Caco-2 (cell line): ENCODE data around the gene RPUSD3. TPM values are rescaled to one million over a fixed set of nuclear protein-coding genes. Genes with fewer than 3 reads are reported as not detected.
"Not testable (repeated sequence)": the region's sequence is repeated elsewhere in the genome, so short reads cannot be mapped to it uniquely, and the experiment has no call there.

ENCODE experiments used
- BruUV-seq: library from RNA; stranded (reverse); fragments of 400-500 nt; replicated peaks from 2 replicates; lab custom pipeline; 2021; lab: Mats Ljungman, UMichigan
- CTCF ChIA-PET: fragments of 300-600 bp; sonication (Branson Sonifier 250); formaldehyde crosslinking; loops from one replicate; lab custom pipeline; 2022; ENCODE audit warnings: antibody characterized with exemption; lab: Charles Lee
- POLR2A ChIA-PET: fragments of 300-600 bp; sonication (Branson Sonifier 250); formaldehyde crosslinking; loops from one replicate; lab custom pipeline; 2022; ENCODE audit warnings: antibody characterized with exemption; lab: Charles Lee
- DNase-seq, 2 experiments: peaks; one replicate each; pipeline versions ENCODE4 v3.0.0 to v3.0.0-alpha.2; 2020 to 2022
- H3K27me3 ChIP-seq: replicated peaks from 2 replicates; pipeline ENCODE4 v1.6.0; 2011; ENCODE audit warnings: low read length; ENCODE audit not compliant: control insufficient read depth, insufficient read depth
- H3K36me3 ChIP-seq: 2 replicates; pipeline ENCODE4 v1.5.1; 2011; ENCODE audit warnings: low read length; ENCODE audit not compliant: control insufficient read depth, insufficient read depth
- H3K4me1 ChIP-seq: fragments of 250-450 bp; sonication (Bioruptor Pico); 2 replicates; pipeline ENCODE4 v1.5.1; 2020; ENCODE audit warnings: mild to moderate bottlenecking
- H3K4me3 ChIP-seq: 2 replicates; pipeline ENCODE4 v1.5.1; 2011; ENCODE audit warnings: low read depth, mild to moderate bottlenecking, control low read depth, low read length
- H3K9me3 ChIP-seq: fragments of 250-450 bp; sonication (Bioruptor Pico); 2 replicates; pipeline ENCODE4 v1.5.1; 2020; ENCODE audit warnings: mild to moderate bottlenecking, moderate library complexity
- H3K27ac Mint-ChIP-seq: one replicate; pipeline ENCODE4 v1.8.0; 2022; ENCODE audit warnings: mixed read lengths; ENCODE audit not compliant: unreplicated experiment
- H3K27me3 Mint-ChIP-seq: one replicate; pipeline ENCODE4 v1.8.0; 2022; ENCODE audit warnings: mixed read lengths; ENCODE audit not compliant: insufficient read depth, unreplicated experiment
- H3K36me3 Mint-ChIP-seq: one replicate; pipeline ENCODE4 v1.8.0; 2022; ENCODE audit warnings: mild to moderate bottlenecking, mixed read lengths; ENCODE audit not compliant: insufficient read depth, unreplicated experiment
- H3K4me1 Mint-ChIP-seq: one replicate; pipeline ENCODE4 v1.8.0; 2022; ENCODE audit warnings: low read depth, mixed read lengths; ENCODE audit not compliant: unreplicated experiment
- H3K4me3 Mint-ChIP-seq: one replicate; pipeline ENCODE4 v1.8.0; 2022; ENCODE audit warnings: mild to moderate bottlenecking, moderate library complexity, mixed read lengths; ENCODE audit not compliant: unreplicated experiment
- H3K9me3 Mint-ChIP-seq: one replicate; pipeline ENCODE4 v1.8.0; 2022; ENCODE audit warnings: mixed read lengths; ENCODE audit not compliant: unreplicated experiment
- intact Hi-C: fragments of 100-400 bp; cut with micrococcal nuclease; formaldehyde crosslinking; loops from one replicate; pipeline ENCODE4 v1.10.0; 2022; ENCODE audit not compliant: unreplicated experiment
- total RNA-seq: library from RNA; stranded (reverse); gene quantifications from 2 replicates; pipeline ENCODE4 v1.2.3, GENCODE V29; 2022
- TF ChIP-seq, protein P1 (sequence below), 2 experiments: fragments of 200-600 bp in 1 of 2; IDR thresholded peaks; 1 replicate in 1 of 2; 2 replicates in 1 of 2; pipeline versions ENCODE4 v1.5.1 to v1.8.0; 2011 to 2022; ENCODE audit warnings: antibody characterized with exemption in 1 of 2, control low read depth in 1 of 2, inconsistent platforms in 1 of 2, low read depth in 1 of 2, low read length in 1 of 2, mild to moderate bottlenecking in 1 of 2, moderate library complexity in 1 of 2; ENCODE audit not compliant: insufficient read depth in 1 of 2, severe bottlenecking in 1 of 2, unreplicated experiment in 1 of 2

The RPUSD3 gene
- total RNA-seq, 1 experiment from 2014 or later, result 61.8 TPM

DNA sequence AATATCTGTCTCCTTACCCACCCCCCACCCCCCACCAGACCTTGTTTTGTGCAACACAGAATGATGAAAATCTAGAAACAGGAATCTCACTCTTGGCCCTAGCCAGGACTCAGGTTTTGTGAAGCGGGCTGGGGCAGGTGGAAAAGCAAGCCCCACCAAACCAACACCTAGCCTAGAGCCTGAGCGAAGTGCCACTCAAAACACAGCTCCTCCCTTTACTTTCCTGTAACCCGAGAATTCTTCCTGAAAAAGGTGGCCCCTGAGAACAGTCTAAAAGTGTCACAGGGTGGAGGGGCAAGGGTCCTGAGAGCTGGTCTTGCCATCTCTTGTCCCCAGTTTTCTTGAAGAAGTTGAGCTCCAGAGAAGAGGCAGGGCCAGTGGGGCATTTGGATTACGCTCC lies 17.4 kb upstream of the RPUSD3 start:
- intact Hi-C loops, result no loop called here
- no peaks in the 10 kb centered on the region; the same call in 1 of the 2 replicates for H3K4me1 ChIP-seq
- no peaks in the 10 kb centered on the region for H3K9me3 ChIP-seq
- Mint-ChIP-seq H3K4me3 (no peak overlapping the region), H3K27me3 (no peaks in the 10 kb centered on the region), H3K27ac (no peak overlapping the region), H3K36me3 (no peaks in the 10 kb centered on the region), H3K9me3 (no peaks in the 10 kb centered on the region), H3K4me1 (no peaks in the 10 kb centered on the region)
- no peaks in the 10 kb centered on the region for H3K36me3 ChIP-seq
- no peak overlapping the region for H3K4me3 ChIP-seq
- TF ChIP-seq, protein P1, sequence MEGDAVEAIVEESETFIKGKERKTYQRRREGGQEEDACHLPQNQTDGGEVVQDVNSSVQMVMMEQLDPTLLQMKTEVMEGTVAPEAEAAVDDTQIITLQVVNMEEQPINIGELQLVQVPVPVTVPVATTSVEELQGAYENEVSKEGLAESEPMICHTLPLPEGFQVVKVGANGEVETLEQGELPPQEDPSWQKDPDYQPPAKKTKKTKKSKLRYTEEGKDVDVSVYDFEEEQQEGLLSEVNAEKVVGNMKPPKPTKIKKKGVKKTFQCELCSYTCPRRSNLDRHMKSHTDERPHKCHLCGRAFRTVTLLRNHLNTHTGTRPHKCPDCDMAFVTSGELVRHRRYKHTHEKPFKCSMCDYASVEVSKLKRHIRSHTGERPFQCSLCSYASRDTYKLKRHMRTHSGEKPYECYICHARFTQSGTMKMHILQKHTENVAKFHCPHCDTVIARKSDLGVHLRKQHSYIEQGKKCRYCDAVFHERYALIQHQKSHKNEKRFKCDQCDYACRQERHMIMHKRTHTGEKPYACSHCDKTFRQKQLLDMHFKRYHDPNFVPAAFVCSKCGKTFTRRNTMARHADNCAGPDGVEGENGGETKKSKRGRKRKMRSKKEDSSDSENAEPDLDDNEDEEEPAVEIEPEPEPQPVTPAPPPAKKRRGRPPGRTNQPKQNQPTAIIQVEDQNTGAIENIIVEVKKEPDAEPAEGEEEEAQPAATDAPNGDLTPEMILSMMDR (IDR thresholded peaks at IDR 0.05; ENCODE audit: insufficient read depth in 1 of 2, low read depth in 1 of 2, low read length in 1 of 2, severe bottlenecking in 1 of 2, unreplicated experiment in 1 of 2), result no peak
- ChIA-PET CTCF (interaction anchor here (0.8 kb wide), 1 partner anchor 34 kb away, joined by 3 read pairs; no protein-coding TSS in a partner anchor), POLR2A (interaction anchor here (0.7 kb wide), 1 partner anchor 344 kb away, joined by 12 read pairs; no protein-coding TSS in a partner anchor)
- no peak for DNase-seq
- H3K27me3 ChIP-seq, result no peaks in the 10 kb centered on the region
- no TSS peak for BruUV-seq

DNA sequence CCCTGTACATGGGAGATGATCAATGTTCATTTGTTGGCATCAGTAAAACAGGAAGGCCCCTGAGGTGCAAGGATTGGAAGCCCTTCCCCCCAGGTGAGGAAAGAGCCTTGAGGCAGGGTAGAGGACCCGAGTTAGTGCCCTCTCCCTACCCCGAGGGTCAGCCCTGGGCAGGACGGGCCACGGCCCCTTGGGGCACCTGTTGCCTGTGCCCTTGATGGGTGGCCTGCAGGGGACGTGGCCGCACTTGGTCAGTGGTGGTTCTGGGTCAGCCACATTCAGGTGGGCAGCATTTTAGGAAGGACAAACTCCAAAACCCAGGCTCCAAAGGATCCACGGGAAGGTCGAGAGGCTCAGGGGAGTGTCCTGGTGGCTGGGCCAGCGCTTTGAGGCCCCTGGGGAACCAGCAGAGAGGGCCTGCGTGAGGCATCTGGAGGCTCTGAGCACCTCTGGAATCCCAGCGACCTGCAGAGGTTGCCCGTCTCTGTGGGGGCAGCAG lies 15.8 kb upstream of the RPUSD3 start:
- TF ChIP-seq, protein P1 (IDR thresholded peaks at IDR 0.05; ENCODE audit: insufficient read depth in 1 of 2, low read depth in 1 of 2, low read length in 1 of 2, severe bottlenecking in 1 of 2, unreplicated experiment in 1 of 2), result no peak
- POLR2A ChIA-PET, result no interaction called here
- H3K4me1 Mint-ChIP-seq, result no peaks in the 10 kb centered on the region
- CTCF ChIA-PET, result no interaction called here
- no peak for DNase-seq
- no peak overlapping the region for H3K27ac Mint-ChIP-seq
- H3K27me3 Mint-ChIP-seq, result no peaks in the 10 kb centered on the region
- no peaks in the 10 kb centered on the region for H3K27me3 ChIP-seq
- H3K4me1 ChIP-seq, result no peaks in the 10 kb centered on the region; the same call in 1 of the 2 replicates
- intact Hi-C loops, result no loop called here
- no TSS peak for BruUV-seq
- no peak overlapping the region for H3K4me3 Mint-ChIP-seq
- H3K36me3 Mint-ChIP-seq, result no peaks in the 10 kb centered on the region
- no peaks in the 10 kb centered on the region for H3K36me3 ChIP-seq
- no peaks in the 10 kb centered on the region for H3K9me3 ChIP-seq
- H3K9me3 Mint-ChIP-seq, result no peaks in the 10 kb centered on the region
- H3K4me3 ChIP-seq, result no peak overlapping the region

DNA sequence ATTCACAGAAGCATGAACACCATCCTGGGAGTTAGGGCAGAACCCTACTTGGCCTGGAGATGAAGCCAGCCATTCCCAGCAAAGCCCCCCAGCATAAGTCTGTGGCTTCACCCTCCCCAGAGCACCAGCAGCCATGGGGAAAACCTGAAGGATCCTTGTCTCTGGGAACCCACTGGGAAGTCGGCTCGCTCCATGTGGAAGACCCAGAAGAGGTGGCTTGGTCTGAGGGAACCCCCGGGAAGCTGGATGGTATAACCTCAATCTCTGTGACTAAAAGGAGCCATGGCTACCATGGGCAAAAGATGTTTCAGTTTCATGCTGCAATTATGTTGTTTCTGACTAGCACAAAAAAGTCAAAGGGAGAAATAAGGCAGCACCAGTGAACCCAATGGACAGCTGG lies 11.8 kb upstream of the RPUSD3 start:
- intact Hi-C loops, result no loop called here

DNA sequence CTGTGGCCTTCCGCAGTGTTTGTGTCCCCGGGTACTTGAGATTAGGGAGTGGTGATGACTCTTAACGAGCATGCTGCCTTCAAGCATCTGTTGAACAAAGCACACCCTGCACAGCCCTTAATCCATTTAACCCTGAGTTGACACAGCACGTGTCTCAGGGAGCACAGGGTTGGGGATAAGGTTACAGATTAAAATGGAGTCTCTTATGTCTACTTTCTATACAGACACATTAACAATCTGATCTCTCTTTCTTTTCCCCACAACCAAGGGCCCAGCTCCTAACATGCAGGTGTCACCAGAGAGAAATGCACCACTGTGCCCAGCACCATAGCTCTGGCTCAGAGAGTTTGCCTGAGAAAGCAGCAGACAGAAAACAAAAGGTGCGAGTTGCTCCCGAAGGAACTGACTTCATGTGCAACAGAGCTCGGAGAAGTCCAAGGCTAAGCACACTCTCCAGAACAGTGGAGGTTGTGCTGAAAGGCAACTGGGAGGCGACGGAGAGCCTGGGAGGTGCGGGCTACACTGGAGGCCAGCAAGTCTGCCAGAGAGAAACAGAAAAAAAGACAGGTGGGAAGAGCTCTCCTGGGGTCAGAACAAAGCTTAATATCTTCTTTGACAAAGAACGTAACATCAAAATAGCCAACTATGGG lies 10.6 kb upstream of the RPUSD3 start:
- H3K9me3 ChIP-seq, H3K4me3 ChIP-seq, H3K36me3 Mint-ChIP-seq, H3K27me3 Mint-ChIP-seq, DNase-seq, intact Hi-C loops, H3K4me1 Mint-ChIP-seq, H3K4me3 Mint-ChIP-seq, BruUV-seq, H3K27me3 ChIP-seq, H3K36me3 ChIP-seq, H3K9me3 Mint-ChIP-seq, H3K27ac Mint-ChIP-seq: not testable (repeated sequence)
- CTCF ChIA-PET, result interaction anchor here (0.6 kb wide), 1 partner anchor 15 kb away, joined by 3 read pairs; no protein-coding TSS in a partner anchor
- POLR2A ChIA-PET, result interaction anchor here (0.6 kb wide), 1 partner anchor 17 kb away, joined by 5 read pairs; no protein-coding TSS in a partner anchor
- peaks cover 11% of the 10 kb centered on the region for H3K4me1 ChIP-seq

More for the DNA sequence above, 11.8 kb upstream of the RPUSD3 start:
- H3K36me3 Mint-ChIP-seq, result no peaks in the 10 kb centered on the region
- H3K9me3 Mint-ChIP-seq, result no peaks in the 10 kb centered on the region
- no peaks in the 10 kb centered on the region for H3K4me1 Mint-ChIP-seq
- no peak overlapping the region for H3K4me3 ChIP-seq
- DNase-seq, result no peak
- no peak overlapping the region for H3K27ac Mint-ChIP-seq
- H3K9me3 ChIP-seq, result no peaks in the 10 kb centered on the region
- H3K36me3 ChIP-seq, result no peaks in the 10 kb centered on the region
- TF ChIP-seq, protein P1 (IDR thresholded peaks at IDR 0.05; ENCODE audit: insufficient read depth in 1 of 2, low read depth in 1 of 2, low read length in 1 of 2, severe bottlenecking in 1 of 2, unreplicated experiment in 1 of 2), result no peak
- ChIA-PET POLR2A (no interaction called here), CTCF (no interaction called here)
- H3K27me3 ChIP-seq, result no peaks in the 10 kb centered on the region
- no peaks in the 10 kb centered on the region for H3K27me3 Mint-ChIP-seq
- peaks cover 5% of the 10 kb centered on the region; the same call in 1 of the 2 replicates for H3K4me1 ChIP-seq
- BruUV-seq, result no TSS peak
- no peak overlapping the region for H3K4me3 Mint-ChIP-seq
